Activated naive CD8-positive, alpha-beta T cell treated with anti-CD3 and anti-CD28 coated beads, Interleukin-2, amount 50 U/mL, for 24 hours (primary cell): ENCODE measurements around the gene SYTL3.

Experiments used
- ATAC-seq: fragments of 150-1000 bp; cut with Tn5 transposase; one replicate; pipeline ENCODE4 v1.10.0; 2021
- DNase-seq: peaks from one replicate; pipeline ENCODE4 v3.0.0; 2021
- H3K27ac Mint-ChIP-seq: one replicate; pipeline ENCODE4 v1.8.0; 2021; ENCODE audit warnings: mild to moderate bottlenecking, mixed read lengths
- H3K27me3 Mint-ChIP-seq: one replicate; pipeline ENCODE4 v1.8.0; 2021; ENCODE audit warnings: mixed read lengths
- H3K36me3 Mint-ChIP-seq: one replicate; pipeline ENCODE4 v1.8.0; 2021; ENCODE audit warnings: low read depth, mixed read lengths
- H3K4me1 Mint-ChIP-seq: one replicate; pipeline ENCODE4 v1.8.0; 2021; ENCODE audit warnings: mixed read lengths
- H3K4me3 Mint-ChIP-seq: one replicate; pipeline ENCODE4 v1.8.0; 2021; ENCODE audit warnings: mild to moderate bottlenecking, moderate library complexity, mixed read lengths
- H3K9me3 Mint-ChIP-seq: one replicate; pipeline ENCODE4 v1.8.0; 2021; ENCODE audit warnings: mixed read lengths

Gene SYTL3

DNA sequence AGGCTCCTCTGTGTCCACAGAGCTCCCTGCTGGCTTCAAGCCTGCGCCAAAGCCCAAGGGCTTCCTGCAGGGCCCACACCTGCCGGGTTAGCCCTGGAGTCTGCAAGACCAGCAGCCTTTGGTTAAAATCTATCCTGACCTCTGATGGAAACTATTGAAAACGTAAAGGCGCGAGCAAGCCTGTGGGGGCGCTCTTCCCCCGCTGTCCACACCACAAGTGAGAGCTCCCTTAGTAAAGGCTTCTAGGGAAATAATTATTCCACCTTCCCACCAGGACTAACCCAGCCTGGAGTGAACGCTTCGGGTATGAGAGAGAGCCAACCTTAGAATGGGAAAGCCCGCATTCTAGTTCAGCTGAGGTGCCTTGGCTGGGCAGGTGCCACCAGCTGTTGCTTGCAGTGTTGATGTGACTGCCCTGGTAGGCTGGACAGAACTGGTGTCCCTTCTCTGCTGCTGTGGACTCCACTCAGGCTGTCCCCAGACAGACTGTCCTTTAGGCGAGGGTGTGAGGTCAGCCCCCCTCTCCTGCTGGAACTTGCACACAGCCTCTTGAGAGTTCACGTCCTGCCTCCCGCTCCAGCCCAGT is 68.7 kb downstream of the SYTL3 start:
- Mint-ChIP-seq H3K4me1 (peaks cover 69% of the 10 kb centered on the region), H3K4me3 (no peak overlapping the region), H3K9me3 (no peaks in the 10 kb centered on the region), H3K27me3 (no peaks in the 10 kb centered on the region), H3K36me3 (peaks cover 74% of the 10 kb centered on the region), H3K27ac (no peak overlapping the region)
- ATAC-seq (no peak), DNase-seq (no peak)

DNA sequence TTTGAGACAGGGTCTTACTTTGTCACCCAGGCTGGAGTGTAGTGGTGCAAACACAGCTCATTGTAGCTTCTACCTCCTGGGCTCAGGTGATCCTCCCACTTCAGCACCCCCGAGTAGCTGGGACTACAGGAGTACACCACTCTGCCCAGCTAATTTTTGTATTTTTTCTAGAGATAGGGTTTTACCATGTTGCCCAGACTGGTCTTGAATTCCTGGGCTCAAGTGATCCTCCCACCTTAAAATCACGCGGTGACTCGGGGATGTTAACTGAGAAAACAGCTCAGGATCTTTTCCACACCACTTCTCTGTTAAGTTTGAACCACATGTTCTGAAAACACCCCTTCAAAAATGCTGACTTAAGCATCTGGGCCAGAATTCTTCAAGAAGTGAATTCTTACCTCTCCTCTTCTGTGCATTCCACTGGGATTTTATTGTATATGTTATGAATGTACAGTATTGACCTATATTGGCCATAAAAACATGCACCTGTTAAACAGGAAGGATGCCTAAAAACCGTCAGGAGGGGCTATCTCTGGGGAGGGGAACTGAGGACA is 72.4 kb downstream of the SYTL3 start:
- DNase-seq (no peak), ATAC-seq (no peak)
- H3K9me3 Mint-ChIP-seq = no peaks in the 10 kb centered on the region
- H3K27ac Mint-ChIP-seq = no peak overlapping the region
- H3K4me1 Mint-ChIP-seq = peaks cover 43% of the 10 kb centered on the region
- H3K27me3 Mint-ChIP-seq = no peaks in the 10 kb centered on the region
- no peak overlapping the region for H3K4me3 Mint-ChIP-seq
- H3K36me3 Mint-ChIP-seq = peaks cover 77% of the 10 kb centered on the region

DNA sequence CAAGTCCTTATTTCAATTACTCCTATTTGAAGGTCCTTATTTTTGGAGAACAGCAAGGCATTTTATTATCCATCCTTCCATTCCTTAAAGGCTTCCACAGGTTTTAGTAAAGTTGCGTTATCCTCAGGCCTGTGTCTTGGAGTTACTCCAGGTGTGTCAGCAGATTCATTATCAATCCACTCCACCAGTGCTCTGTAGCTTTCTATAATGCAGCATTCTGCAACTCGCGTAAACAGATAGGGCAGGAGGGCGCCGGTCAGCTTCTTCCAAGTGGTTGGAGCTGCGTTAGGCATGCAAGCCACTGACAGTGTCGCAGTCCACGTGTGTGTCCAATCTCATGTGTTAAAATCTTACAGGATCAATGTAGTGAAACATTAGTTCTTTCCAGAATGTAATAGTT is 75.8 kb downstream of the SYTL3 start:
- H3K27ac Mint-ChIP-seq = no peak overlapping the region
- no peak overlapping the region for H3K4me3 Mint-ChIP-seq
- no peaks in the 10 kb centered on the region for H3K9me3 Mint-ChIP-seq
- H3K27me3 Mint-ChIP-seq = no peaks in the 10 kb centered on the region
- H3K4me1 Mint-ChIP-seq = peaks cover 12% of the 10 kb centered on the region
- no peak for DNase-seq
- H3K36me3 Mint-ChIP-seq = peaks cover 74% of the 10 kb centered on the region
- ATAC-seq = no peak

DNA sequence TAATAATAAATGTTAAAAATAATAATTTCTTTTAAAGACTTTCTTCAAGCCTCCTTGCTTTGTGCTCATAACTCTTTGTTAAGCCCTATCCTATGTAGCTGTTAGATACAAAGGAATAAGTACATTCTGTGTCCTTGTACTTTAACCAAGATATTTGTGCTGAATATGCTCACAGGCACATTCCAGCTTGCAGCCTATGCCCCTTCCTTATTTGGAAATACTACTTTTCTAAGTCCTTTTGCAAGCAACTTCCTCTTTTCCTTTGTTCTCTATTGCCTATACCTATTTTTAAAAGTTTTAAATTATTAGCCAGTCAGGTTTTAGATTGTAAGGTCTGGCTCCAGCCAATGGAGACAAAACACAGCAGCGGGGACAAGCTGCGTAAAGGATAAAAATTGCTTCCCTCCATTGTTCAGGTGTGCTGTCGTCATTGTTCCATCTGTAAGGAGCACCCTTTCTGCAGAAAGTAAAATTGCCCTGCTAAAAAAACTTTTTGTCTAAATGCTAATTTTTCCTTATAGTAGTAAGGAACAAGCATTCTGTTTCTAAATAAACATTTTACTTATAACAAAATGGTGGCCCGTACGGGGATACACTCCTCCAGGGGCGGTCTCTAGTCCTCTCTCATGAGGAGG is 80.2 kb downstream of the SYTL3 start:
- Mint-ChIP-seq H3K9me3 (no peaks in the 10 kb centered on the region), H3K4me3 (no peak overlapping the region), H3K4me1 (peaks cover 3% of the 10 kb centered on the region), H3K27ac (no peak overlapping the region), H3K27me3 (no peaks in the 10 kb centered on the region), H3K36me3 (peaks cover 80% of the 10 kb centered on the region)
- DNase-seq = no peak
- ATAC-seq = no peak

DNA sequence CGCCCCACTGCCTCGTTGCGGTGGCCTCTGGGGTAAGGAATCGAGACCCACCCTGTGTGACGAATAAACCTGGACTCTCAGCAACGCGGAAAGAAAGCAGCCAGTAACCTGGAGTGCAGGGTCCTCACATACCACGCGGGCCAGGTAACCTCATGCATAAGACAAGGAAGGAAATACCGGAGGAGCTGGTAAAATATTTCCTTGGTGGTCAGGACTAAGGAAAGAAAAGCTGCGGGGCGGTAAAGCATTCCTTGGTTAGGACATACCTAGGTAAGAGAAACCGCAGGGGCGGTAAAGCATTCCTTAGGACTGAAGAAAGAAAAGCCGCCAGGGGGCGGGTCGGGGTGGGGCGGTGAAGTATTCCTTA is 80.7 kb downstream of the SYTL3 start:
- no peaks in the 10 kb centered on the region for H3K9me3 Mint-ChIP-seq
- no peak overlapping the region for H3K4me3 Mint-ChIP-seq
- peaks cover 3% of the 10 kb centered on the region for H3K4me1 Mint-ChIP-seq
- no peaks in the 10 kb centered on the region for H3K27me3 Mint-ChIP-seq
- H3K27ac Mint-ChIP-seq = no peak overlapping the region
- ATAC-seq (no peak), DNase-seq (no peak)
- peaks cover 80% of the 10 kb centered on the region for H3K36me3 Mint-ChIP-seq

DNA sequence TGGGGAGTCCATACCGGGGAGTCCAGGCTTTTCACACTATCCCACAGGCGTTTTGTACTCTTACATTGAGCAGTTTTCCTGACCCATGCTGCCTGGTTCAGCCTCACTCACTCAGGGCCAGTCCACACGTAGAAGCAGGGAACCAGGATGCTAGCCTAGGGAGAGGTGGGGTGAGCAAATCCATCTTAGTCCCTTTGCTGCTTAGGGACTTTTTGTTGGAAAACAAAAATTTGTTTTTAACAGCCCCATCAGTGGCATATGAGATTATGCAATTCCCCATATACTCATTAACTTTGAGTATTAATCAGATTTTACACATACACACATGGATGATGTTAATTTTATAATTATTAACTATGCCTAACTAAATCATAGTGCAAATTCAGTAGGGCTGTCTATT is 85.2 kb downstream of the SYTL3 start:
- Mint-ChIP-seq H3K4me1 (peaks cover 12% of the 10 kb centered on the region), H3K27me3 (no peaks in the 10 kb centered on the region), H3K9me3 (peaks cover 18% of the 10 kb centered on the region), H3K36me3 (peaks cover 84% of the 10 kb centered on the region), H3K4me3 (no peak overlapping the region), H3K27ac (no peak overlapping the region)
- DNase-seq (no peak), ATAC-seq (no peak)

DNA sequence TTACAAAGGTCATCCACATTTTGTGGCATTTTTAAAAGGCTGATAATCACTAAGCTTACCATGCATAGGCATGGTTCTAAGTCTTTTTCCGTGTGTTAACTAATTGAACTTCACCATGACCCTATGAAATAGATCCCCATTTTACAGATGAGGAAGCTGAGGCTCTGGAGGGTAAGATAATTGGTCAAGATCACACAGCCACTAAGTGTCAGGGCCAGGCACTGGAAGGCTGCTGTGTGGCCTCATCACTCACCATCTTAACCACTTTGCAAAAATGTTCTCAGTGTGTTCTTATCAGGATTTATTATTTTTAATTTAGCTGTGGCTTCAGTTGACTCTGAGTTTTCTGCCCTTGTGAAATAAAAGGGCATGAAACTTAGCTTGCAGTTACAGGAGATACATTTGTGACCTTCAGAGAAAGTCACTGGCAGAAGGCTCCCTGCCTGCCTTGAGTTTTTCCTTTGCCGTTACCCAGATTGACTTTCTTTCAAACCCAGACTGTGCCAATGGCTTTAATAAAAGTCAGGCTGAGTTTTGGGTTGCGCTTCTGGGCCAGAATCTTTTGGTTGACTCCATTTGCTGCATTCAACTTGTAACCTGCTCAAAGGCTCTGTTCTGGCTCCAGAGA is 87.3 kb downstream of the SYTL3 start:
- peaks cover 18% of the 10 kb centered on the region for H3K9me3 Mint-ChIP-seq
- H3K27ac Mint-ChIP-seq = no peak overlapping the region
- no peak for ATAC-seq
- peaks cover 84% of the 10 kb centered on the region for H3K36me3 Mint-ChIP-seq
- H3K27me3 Mint-ChIP-seq = no peaks in the 10 kb centered on the region
- DNase-seq = no peak
- peaks cover 12% of the 10 kb centered on the region for H3K4me1 Mint-ChIP-seq
- no peak overlapping the region for H3K4me3 Mint-ChIP-seq

DNA sequence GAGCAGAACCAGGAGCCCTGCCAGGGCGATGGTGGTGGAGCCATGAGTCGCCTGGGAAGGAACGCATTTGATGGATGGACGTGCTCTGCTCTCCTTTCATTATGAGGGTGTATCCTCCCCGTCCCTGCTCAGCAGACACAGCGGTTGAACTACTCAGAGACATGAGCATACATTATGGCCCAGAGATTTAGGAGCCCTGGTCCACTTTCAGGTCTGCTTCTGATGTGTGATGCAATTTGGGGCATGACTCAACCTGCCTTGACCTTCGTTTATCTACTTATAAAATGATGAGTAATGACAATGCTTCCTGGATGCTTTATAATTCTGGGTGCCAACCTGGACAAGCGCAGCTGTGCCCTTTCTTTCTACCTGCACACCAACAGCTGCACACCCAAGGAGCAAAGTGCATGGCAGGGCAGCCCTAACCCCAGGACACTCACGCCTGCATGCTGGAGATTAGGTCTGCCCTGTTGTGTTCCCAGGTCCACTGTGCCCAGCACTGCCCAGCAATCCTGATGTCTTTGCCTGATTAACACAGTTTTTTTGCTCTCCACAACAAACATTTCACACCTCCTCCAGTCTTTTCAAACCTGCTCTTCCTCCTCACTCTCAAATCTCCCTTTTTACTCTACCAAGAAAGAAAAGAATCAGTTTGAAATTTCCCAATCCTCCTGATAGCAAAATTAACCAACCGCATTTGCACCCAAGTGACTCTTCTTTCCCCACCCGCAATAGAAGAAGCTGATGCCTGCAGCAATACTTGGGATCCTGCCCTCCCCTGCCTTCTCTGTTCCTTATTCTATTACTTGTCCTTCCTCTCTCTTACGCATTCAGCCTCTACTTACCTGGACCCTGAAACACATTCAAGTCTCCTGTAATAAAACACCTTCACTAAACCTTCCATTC is 88.1 kb downstream of the SYTL3 start:
- ATAC-seq (peak; percentile 33), DNase-seq (no peak)
- peaks cover 12% of the 10 kb centered on the region for H3K4me1 Mint-ChIP-seq
- peaks cover 18% of the 10 kb centered on the region for H3K9me3 Mint-ChIP-seq
- peaks cover 84% of the 10 kb centered on the region for H3K36me3 Mint-ChIP-seq
- no peak overlapping the region for H3K4me3 Mint-ChIP-seq
- H3K27ac Mint-ChIP-seq = peak overlapping the region; percentile 39
- no peaks in the 10 kb centered on the region for H3K27me3 Mint-ChIP-seq

DNA sequence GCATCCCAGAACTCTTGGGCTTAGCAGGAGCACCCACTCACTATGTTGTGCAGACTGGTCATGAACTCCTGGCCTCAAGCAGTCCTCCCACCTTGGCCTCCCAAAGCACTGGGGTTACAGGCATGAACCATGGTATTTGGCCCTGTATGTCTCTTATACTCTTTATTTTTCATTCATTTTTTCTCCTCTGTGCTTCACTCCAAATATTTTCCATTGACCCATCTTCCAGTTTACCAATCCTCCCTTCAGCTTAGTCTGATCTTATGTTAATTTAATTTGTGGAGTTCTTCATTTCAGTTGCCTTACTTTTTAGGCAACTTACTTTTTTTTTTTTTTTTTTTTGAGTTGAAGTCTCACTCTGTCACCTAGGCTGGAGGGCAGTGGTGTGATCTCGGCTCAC is 89.8 kb downstream of the SYTL3 start:
- H3K4me3 Mint-ChIP-seq = no peak overlapping the region
- ATAC-seq = no peak
- peaks cover 18% of the 10 kb centered on the region for H3K9me3 Mint-ChIP-seq
- no peak for DNase-seq
- H3K36me3 Mint-ChIP-seq = peaks cover 77% of the 10 kb centered on the region
- no peak overlapping the region for H3K27ac Mint-ChIP-seq
- H3K27me3 Mint-ChIP-seq = no peaks in the 10 kb centered on the region
- peaks cover 11% of the 10 kb centered on the region for H3K4me1 Mint-ChIP-seq

DNA sequence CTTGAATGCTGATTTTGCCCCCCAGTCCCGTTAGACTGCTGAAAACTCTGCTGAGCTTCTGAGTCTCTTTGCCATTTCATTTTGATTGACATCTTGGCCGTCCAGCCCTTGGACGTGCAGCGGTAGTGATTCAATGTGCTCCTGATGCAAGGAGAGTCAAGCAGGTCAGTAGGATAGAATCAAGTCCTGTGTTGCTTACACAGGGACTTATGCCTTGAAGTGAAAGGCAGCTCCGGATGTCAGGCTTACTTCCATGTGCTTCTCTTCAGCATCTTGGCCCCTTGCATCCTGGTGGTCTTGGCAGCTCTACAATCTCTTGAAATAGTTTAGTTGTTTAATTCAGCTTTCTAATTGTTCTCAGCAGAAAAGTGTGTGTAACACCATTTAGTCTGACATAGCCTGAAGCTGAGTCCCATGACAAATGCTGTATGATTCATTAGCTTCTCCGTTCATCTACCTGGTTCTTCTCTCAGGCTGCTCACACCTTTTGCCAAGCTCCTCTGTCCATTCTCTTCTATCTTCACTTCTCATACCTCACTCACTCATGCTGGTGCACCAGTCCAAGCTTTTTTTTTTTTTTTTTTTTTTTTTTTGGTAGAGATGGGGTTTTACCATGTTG is 93.3 kb downstream of the SYTL3 start:
- Mint-ChIP-seq H3K27ac (no peak overlapping the region), H3K9me3 (peaks cover 16% of the 10 kb centered on the region), H3K27me3 (no peaks in the 10 kb centered on the region), H3K36me3 (peaks cover 66% of the 10 kb centered on the region), H3K4me1 (peaks cover 3% of the 10 kb centered on the region), H3K4me3 (no peak overlapping the region)
- no peak for DNase-seq
- no peak for ATAC-seq

DNA sequence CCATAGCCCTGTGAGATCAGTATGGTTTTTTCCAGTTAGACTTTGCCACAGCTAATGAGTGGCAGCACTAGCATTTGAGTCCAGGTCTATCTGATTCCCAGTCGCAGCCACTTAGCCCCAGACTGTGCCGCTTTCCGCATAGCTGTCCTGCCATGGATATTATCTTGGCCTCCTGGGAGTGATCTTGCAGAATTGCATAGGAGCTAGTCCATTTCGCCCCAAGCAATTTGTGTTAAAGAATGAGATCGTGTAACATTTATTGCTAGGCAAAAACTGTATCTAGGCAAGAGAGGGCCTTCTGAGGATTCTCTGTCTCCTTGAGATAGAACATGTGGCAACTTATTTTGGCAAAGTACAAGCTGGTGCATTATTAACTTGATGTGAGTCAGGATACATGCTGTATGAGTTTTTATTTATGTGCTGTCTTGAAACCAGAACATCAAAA is 95.2 kb downstream of the SYTL3 start:
- Mint-ChIP-seq H3K9me3 (no peaks in the 10 kb centered on the region), H3K27me3 (no peaks in the 10 kb centered on the region), H3K4me1 (no peaks in the 10 kb centered on the region), H3K27ac (no peak overlapping the region), H3K4me3 (no peak overlapping the region), H3K36me3 (peaks cover 62% of the 10 kb centered on the region)
- ATAC-seq (no peak), DNase-seq (no peak)

DNA sequence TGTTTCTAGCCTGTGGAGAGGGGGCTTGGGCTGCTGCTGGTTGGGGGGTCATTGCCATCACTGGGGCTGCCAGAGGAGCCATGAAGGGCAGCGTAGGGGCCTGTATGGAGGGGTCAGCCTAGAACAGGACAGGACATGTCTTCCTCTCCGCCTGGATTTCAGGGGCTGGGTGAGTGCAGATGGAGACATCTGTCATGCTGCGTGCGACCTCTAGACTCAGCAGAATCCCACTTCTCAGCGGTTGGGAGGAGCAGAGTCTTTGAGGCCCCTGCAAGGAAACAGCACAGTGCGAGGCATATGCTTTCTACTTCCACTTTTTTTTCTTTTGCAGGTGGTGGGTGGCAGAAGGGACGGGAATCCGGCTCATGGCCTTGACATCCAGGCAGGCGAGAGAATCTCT is 101.4 kb downstream of the SYTL3 start:
- H3K27ac Mint-ChIP-seq = no peak overlapping the region
- H3K4me1 Mint-ChIP-seq = peaks cover 2% of the 10 kb centered on the region
- H3K36me3 Mint-ChIP-seq = peaks cover 55% of the 10 kb centered on the region
- H3K27me3 Mint-ChIP-seq = no peaks in the 10 kb centered on the region
- DNase-seq (no peak), ATAC-seq (no peak)
- no peaks in the 10 kb centered on the region for H3K9me3 Mint-ChIP-seq
- no peak overlapping the region for H3K4me3 Mint-ChIP-seq

DNA sequence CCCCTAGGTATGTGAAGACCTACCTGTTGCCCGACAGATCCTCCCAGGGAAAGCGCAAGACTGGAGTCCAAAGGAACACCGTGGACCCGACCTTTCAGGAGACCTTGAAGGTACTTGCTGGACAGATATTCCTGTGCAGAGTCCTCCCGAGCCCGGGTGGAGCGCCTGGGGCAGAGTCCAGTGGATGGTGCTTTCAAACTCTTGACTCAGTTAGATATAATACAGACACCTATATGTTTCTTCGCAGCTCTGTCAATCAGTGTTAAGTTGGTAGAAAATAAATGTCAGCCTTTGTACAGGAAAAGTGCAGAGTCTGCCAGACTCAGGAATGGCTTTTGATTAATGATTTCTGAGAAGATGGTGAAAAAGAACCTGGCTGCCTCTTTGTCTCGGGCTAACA is 102.1 kb downstream of the SYTL3 start:
- Mint-ChIP-seq H3K4me1 (peaks cover 2% of the 10 kb centered on the region), H3K27me3 (no peaks in the 10 kb centered on the region), H3K36me3 (peaks cover 55% of the 10 kb centered on the region), H3K9me3 (no peaks in the 10 kb centered on the region), H3K4me3 (no peak overlapping the region), H3K27ac (no peak overlapping the region)
- DNase-seq (no peak), ATAC-seq (no peak)

DNA sequence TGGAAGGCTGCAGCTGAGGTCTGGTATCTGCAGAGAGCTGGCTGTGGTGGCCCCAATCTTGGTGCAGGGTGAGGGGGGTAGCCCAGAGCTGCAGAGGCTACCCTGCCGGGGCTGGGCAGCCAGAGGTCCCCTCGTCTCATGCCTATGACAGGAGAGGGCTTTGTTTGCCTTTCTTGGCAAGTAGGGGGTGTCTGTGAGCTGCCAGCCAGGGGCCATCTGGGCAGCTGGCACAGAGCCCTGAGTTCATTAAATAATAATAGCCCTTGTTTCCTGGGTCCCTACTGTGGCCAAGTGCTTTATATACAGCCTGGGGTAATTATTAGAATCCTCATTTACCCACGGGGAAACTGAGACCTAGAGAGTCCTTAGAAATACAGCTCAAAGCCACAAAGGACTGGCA is 102.8 kb downstream of the SYTL3 start:
- Mint-ChIP-seq H3K27ac (no peak overlapping the region), H3K4me3 (no peak overlapping the region), H3K4me1 (peaks cover 2% of the 10 kb centered on the region), H3K9me3 (no peaks in the 10 kb centered on the region), H3K36me3 (peaks cover 61% of the 10 kb centered on the region), H3K27me3 (no peaks in the 10 kb centered on the region)
- DNase-seq (no peak), ATAC-seq (no peak)
